ENCODE data around the gene KIF6. TPM values are rescaled to one million over a fixed set of nuclear protein-coding genes. Genes with fewer than 3 reads are reported as not detected.

KIF6 gene
- total and polyA plus RNA-seq, 8 donors, result 0.19 to 1.0 (median 0.44) TPM

- H3K9me3 ChIP-seq, result no peaks in the 10 kb centered on the region
- DNase-seq (no peak), FAIRE-seq (no peak), ATAC-seq (no peak)
- no peak for TF ChIP-seq CTCF (IDR thresholded peaks at IDR 0.05)
- no peaks in the 10 kb centered on the region for H3K36me3 ChIP-seq
- intact Hi-C loops (cut with DNase I), result no loop called here
- H3K27ac ChIP-seq, result no peak overlapping the region
- H3K4me1 ChIP-seq, result no peaks in the 10 kb centered on the region
- no peak overlapping the region for H3K4me3 ChIP-seq
- 82 to 85% methylated on average over 2 of the region's 2 CpGs for WGBS, 2 donors
- H3K27me3 ChIP-seq, result no peaks in the 10 kb centered on the region
These were observed 273.4 kb downstream of the KIF6 start for GRCh38 chr6:39451831-39452230.

GRCh38 chr6:39449022-39449421 is 276.2 kb downstream of the KIF6 start:
- Histone ChIP-seq H3K4me1 (no peaks in the 10 kb centered on the region), H3K9me3 (no peaks in the 10 kb centered on the region), H3K27me3 (no peaks in the 10 kb centered on the region), H3K36me3 (no peaks in the 10 kb centered on the region), H3K4me3 (no peak overlapping the region), H3K27ac (no peak overlapping the region)
- DNase-seq (no peak), FAIRE-seq (no peak), ATAC-seq (no peak)
- intact Hi-C loops (cut with DNase I), result no loop called here
- 78 to 94% methylated on average over 5 of the region's 5 CpGs for WGBS, 2 donors
- TF ChIP-seq CTCF (IDR thresholded peaks at IDR 0.05), result no peak

- Histone ChIP-seq H3K36me3 (no peaks in the 10 kb centered on the region), H3K9me3 (no peaks in the 10 kb centered on the region), H3K27me3 (no peaks in the 10 kb centered on the region), H3K4me3 (no peak overlapping the region), H3K4me1 (no peaks in the 10 kb centered on the region), H3K27ac (no peak overlapping the region)
- DNase-seq, result no peak
- ATAC-seq, result peak in 1 of 4 donors; percentile 13
- FAIRE-seq, result no peak
- 81 to 84% methylated on average over 2 of the region's 2 CpGs for WGBS, 2 donors
- no peak for TF ChIP-seq CTCF (IDR thresholded peaks at IDR 0.05)
- intact Hi-C loops (cut with DNase I), result no loop called here
These were observed 278.3 kb downstream of the KIF6 start for GRCh38 chr6:39446909-39447308.

GRCh38 chr6:39445667-39446066 is 279.5 kb downstream of the KIF6 start:
- ATAC-seq, result no peak
- FAIRE-seq, result no peak
- 96% methylated on average over 1 of the region's 1 CpG for WGBS, 2 donors

More at GRCh38 chr6:39445667-39446066, 279.5 kb downstream of the KIF6 start:
- TF ChIP-seq CTCF (IDR thresholded peaks at IDR 0.05), result no peak
- Histone ChIP-seq H3K27me3 (no peaks in the 10 kb centered on the region), H3K4me3 (no peak overlapping the region), H3K4me1 (no peaks in the 10 kb centered on the region), H3K9me3 (no peaks in the 10 kb centered on the region), H3K36me3 (no peaks in the 10 kb centered on the region), H3K27ac (no peak overlapping the region)
- intact Hi-C loops (cut with DNase I), result no loop called here
- DNase-seq, result no peak
